Measurements from ENCODE around the gene C7.
"Not testable (repeated sequence)": the region's sequence is repeated elsewhere in the genome, so short reads cannot be mapped to it uniquely, and the experiment has no call there.

C7 gene

DNA sequence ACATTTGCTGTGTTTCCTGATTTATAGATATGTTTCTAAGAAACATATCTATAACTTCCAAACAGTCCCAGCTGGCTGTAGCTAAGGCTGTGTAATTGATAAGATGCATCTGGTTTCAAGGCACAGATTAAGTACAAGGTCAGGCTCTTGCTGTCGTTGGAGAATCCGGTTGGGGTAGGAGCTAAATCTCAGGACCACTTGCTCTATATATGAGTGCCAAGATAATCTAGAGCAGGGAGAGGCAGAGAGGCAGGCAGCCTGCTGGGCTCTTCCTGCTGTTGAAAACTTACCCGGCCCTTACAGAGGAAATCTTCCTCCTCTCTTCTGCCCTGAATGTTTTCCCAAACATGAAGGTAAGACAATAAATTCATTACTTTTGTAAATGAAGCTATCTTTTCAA is at the start of gene C7:
C7 (plus strand) TSS at position 234 of the 400 bp plus-strand sequence; CDS start at position 348, 114 bp downstream.
- DNase-seq: no peak

- DNase-seq: no peak
These were observed 48.6 kb upstream of the C7 start for GRCh38 chr5:40860711-40861110.

- not testable (repeated sequence) for DNase-seq
These were observed 44.3 kb upstream of the C7 start for GRCh38 chr5:40865004-40865403.

GRCh38 chr5:40866844-40867243 is 42.5 kb upstream of the C7 start:
- DNase-seq: no peak

GRCh38 chr5:40869384-40869783 is 39.9 kb upstream of the C7 start:
- DNase-seq: no peak

DNA sequence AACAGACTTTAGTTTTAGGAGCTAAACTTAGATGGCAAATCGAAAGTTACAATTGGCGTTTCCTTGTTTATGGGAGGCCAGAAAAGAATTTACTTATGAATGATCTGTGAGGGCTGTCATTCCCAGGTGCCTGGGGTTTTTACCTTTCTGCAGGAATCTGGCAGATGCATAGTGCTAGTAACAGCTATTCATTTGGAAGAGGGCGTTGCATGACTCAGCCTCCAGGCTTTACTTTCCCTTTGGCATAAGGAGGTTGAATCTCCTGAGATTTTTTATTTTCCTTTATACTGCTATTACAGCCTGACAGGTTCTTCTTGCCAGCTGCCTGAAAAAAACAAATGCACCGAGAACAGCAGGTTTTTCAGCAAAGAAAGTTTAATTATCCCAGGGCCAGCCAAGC is 38.1 kb upstream of the C7 start:
- no peak for DNase-seq

DNA sequence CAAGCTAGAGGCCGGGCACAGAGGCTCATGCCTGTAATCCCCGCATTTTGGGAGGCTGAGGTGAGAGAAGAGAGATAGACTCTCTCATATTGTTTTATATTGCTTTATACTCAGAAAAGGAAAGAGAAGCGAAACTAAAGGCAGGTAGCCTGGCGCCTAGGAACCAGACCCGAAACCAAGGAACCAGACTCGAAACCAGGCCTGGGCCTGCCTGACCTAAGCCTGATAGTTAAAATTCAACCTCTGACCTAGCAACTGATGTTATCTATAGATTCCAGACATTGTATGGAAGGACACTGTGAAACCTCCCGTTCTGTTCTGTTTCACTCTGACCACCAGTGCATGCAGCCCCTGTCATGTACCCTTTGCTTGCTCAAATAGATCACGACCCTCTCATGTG is 37.0 kb upstream of the C7 start:
- DNase-seq: not testable (repeated sequence)

- DNase-seq: no peak
These were observed 35.9 kb upstream of the C7 start for GRCh38 chr5:40873286-40873880.

DNA sequence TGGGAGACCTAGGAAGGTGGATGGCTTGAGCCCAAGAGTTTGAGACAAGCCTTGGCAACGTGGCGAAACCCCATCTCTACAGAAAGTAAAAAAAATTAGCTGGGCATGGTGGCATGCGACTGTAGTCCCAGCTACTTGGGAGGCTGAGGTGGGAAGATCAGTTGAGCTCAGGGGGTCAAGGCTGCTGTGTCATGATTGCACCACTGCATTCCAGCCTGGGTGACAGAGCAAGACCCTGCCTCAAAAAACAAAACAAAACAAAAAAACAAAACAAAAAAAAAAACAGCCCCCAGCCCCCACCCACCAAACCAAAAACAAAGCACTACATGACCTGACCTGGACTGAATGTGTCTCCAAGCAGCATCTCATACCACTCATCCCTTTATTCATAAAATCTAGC is 33.3 kb upstream of the C7 start:
- DNase-seq: no peak

- DNase-seq: no peak
These were observed 31.8 kb upstream of the C7 start for GRCh38 chr5:40877371-40877988.

DNA sequence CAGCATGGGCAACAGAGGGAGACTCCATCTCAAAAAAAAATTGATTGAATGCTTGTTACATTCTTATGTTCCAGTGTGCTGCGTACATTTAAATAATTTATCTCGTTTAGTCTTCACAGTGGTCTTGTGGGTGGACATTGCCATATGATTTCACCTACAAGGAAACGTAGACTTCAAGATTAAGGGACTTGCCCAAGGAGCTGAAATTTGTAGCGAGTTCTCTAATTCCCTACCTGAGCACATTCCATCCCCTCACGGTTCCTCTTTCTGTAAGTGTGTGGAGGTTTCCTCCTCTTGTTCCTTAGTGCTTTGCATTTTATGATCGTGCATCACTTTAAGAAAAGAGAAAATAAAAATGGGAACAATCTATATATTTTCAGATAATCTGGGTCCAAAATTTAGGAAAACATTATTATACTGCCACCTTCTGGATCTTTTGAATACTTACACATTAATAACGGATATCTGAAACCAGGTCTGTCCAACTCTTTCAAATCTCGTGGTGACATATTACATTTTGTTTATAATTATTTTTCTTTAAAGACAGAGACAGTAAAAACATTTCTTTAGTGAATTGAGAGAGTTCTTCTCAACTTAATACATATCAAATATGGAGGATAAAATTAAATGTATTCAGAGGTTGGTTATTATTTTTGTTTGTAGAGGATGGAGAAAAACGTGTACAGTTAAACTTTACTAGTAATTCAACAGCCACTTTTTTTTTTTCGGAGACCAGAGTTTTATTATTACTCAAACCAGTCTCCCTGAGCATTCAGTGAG is 29.9 kb upstream of the C7 start:
- DNase-seq: peak; percentile 24

DNA sequence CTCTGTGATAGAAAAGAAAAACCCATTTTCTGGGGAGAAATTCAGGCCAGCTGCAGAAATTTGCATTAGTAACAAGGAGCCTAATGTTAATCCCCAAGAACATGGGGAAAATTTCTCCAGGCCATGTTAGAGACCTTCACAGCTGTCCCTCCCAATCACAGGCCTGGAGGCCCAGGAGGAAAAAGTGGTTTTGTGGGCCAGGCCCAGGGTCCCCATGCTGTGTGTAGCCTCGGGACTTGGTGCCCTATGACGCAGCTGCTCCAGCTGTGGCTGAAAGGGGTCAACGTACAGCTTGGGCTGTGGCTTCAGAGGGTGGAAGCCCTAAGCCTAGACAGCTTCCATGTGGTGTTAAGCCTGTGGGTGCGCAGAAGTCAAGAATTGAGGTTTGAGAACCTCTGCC is 27.0 kb upstream of the C7 start:
- no peak for DNase-seq

- not testable (repeated sequence) for DNase-seq
These were observed 26.2 kb upstream of the C7 start for GRCh38 chr5:40883051-40883450.

- DNase-seq: not testable (repeated sequence)
These were observed 13.6 kb upstream of the C7 start for GRCh38 chr5:40895440-40896425.

DNA sequence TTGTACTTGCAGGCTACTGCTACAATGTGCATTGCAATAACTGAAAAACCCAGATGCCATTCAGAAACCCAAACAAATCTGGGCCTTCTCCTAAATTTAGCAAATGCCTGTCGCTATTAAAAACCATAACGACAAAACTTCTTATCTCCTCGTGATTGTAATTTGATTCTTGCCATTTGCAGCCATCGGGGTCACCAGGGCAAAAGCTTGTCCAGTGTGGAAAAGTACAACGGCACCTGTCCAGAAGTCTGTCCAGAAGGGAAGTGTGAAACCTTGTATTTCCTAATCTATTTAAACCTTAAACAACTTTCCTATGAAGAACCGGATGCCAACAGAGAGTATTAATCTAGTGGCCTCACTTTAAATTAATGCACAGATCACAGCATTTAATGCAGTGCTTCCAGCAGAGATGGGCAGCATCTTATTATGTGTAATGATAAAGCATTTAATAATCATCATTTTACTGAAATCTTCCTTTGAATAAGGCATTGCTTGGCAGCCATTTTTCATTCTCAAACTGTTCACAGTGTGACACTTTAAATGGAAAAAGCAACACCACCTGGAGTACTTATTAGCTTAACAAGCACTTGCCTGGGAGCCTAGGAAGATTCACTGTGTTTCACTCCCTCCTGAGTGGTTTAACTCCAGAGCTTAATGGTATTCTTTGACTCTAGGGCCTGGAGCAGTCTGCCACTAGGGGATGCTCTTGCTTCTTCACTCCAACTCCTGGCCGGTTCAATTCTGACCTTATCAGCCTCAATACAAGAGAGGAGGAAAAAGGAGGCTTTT is 4.9 kb upstream of the C7 start:
- DNase-seq: peak; percentile 23

GRCh38 chr5:40904994-40905306 is 4.3 kb upstream of the C7 start:
- no peak for DNase-seq

- DNase-seq: no peak
These were observed 2.9 kb upstream of the C7 start for GRCh38 chr5:40906351-40906751.

DNA sequence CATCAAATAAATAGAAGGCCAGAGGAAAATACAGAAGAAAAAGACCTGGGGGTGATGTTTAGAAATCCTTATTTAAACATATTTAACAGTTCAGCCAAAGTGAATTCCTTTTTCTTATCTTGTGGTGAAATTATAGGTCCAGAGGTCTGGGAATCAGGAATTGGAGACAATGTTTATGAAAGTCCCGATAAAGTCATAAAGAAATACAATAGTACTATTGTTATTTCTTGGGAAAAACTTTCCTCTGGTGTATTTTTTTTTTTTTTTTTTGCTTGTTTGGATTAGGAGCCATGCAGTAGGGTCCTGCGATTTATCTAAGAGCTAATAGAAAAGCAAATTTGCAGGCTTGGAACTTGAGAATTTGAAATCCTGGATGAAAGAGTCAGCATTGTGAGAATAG is 426 bp downstream of the C7 start:
- DNase-seq: no peak

GRCh38 chr5:40911266-40911665 is 2.0 kb downstream of the C7 start:
- no peak for DNase-seq

GRCh38 chr5:40914835-40915234 is 5.5 kb downstream of the C7 start:
- no peak for DNase-seq

- DNase-seq: no peak
These were observed 6.1 kb downstream of the C7 start for GRCh38 chr5:40915341-40915926.

- no peak for DNase-seq
These were observed 6.9 kb downstream of the C7 start for GRCh38 chr5:40916226-40916625.

All from CD4-positive, alpha-beta T cell treated with Interleukin-10 for 1 hour (primary cell).